ENCODE measurements around the gene VIM. TPM values are rescaled to one million over a fixed set of nuclear protein-coding genes. Genes with fewer than 3 reads are reported as not detected.

VIM gene
- total and polyA plus RNA-seq, 2 experiments from 2014 or later: 131 to 228 TPM

- H3K27me3 Mint-ChIP-seq (ENCODE audit: insufficient read depth, low read depth, poor library complexity): no peaks in the 10 kb centered on the region
- peaks cover 37% of the 10 kb centered on the region for H3K79me2 ChIP-seq (replicated peaks; ENCODE audit: insufficient read depth)
- peak overlapping the region; percentile 97 for H3K27ac Mint-ChIP-seq
- DNase-seq (ENCODE audit: low spot score): no peak
- H3K36me3 ChIP-seq (ENCODE audit: insufficient read depth): no peaks in the 10 kb centered on the region
- peaks cover 62% of the 10 kb centered on the region for H3K4me1 Mint-ChIP-seq
- no peaks in the 10 kb centered on the region for H3F3A ChIP-seq (replicated peaks; ENCODE audit: low read depth)
- no peaks in the 10 kb centered on the region for H3K27me3 ChIP-seq (ENCODE audit: insufficient read depth)
- peaks cover 2% of the 10 kb centered on the region; the same call in 1 of the 3 replicates for H3K9me3 Mint-ChIP-seq
- peak overlapping the region; percentile 87 for H3K4me3 ChIP-seq
- no peaks in the 10 kb centered on the region for H4K20me1 ChIP-seq (replicated peaks; ENCODE audit: insufficient read depth)
- H3K4me1 ChIP-seq (ENCODE audit: insufficient read depth): peaks cover 48% of the 10 kb centered on the region
- H3K9me2 ChIP-seq (ENCODE audit: insufficient read depth): no peaks in the 10 kb centered on the region
- H3K4me3 Mint-ChIP-seq: peak overlapping the region; percentile 91
- H3K36me3 Mint-ChIP-seq (ENCODE audit: low read depth): peaks cover 3% of the 10 kb centered on the region; the same call in 2 of the 3 replicates
- ATAC-seq: no peak
- peak overlapping the region; percentile 93 for H3K4me2 ChIP-seq
- peak overlapping the region; percentile 90 for H3K27ac ChIP-seq (ENCODE audit: low read depth)
- no peak for TF ChIP-seq REST (IDR thresholded peaks at IDR 0.05; ENCODE audit: unreplicated experiment)
- no peak for TF ChIP-seq EZH2phosphoT487 (IDR thresholded peaks at IDR 0.05; ENCODE audit: unreplicated experiment)
- TF ChIP-seq POLR2AphosphoS5 (IDR thresholded peaks at IDR 0.05; ENCODE audit: low read depth): no peak
- TF ChIP-seq NANOG (IDR thresholded peaks at IDR 0.05; ENCODE audit: borderline replicate concordance): no peak
- no peak for TF ChIP-seq STAT1 (IDR thresholded peaks at IDR 0.05; ENCODE audit: unreplicated experiment)
- no peak for TF ChIP-seq ZNF114 (CRISPR knock-in tag; IDR thresholded peaks at IDR 0.05)
- no peak for TF ChIP-seq JUNB (IDR thresholded peaks at IDR 0.05; ENCODE audit: unreplicated experiment)
- TF ChIP-seq CTCF (conservative IDR thresholded peaks at IDR 0.05; ENCODE audit: low read depth in 2 of 2): no peak
- no peak for TF ChIP-seq ZNF331 (CRISPR knock-in tag; IDR thresholded peaks at IDR 0.05; ENCODE audit: low read depth)
- no peak for TF ChIP-seq ETS1 (IDR thresholded peaks at IDR 0.05)
- TF ChIP-seq ZNF462 (CRISPR knock-in tag; IDR thresholded peaks at IDR 0.05): no peak
- no peak for TF ChIP-seq CREB1 (CRISPR knock-in tag; IDR thresholded peaks at IDR 0.05; ENCODE audit: low read depth)
- no peak for TF ChIP-seq EZH2 (IDR thresholded peaks at IDR 0.05; ENCODE audit: low read depth, unreplicated experiment)
- peak overlapping the region; percentile 94 for H2AFZ ChIP-seq
These were observed 27.8 kb upstream of the VIM start for GRCh38 chr10:17200001-17200911.
